ENCODE results near the gene TRIP6.

The TRIP6 gene

GRCh38 chr7:100885440-100886141 lies 18.4 kb downstream of the TRIP6 start:
- H3K36me3 ChIP-seq = peaks cover 85% of the 10 kb centered on the region
- no peak for TF ChIP-seq CTCF (IDR thresholded peaks at IDR 0.05; ENCODE audit: low read depth, low read length)
- H3K9me3 ChIP-seq = no peaks in the 10 kb centered on the region
- no peak for DNase-seq
- H3K4me3 ChIP-seq (ENCODE audit: low read depth, low read length) = no peak overlapping the region
- no peaks in the 10 kb centered on the region for H3K27me3 ChIP-seq
- peaks cover 7% of the 10 kb centered on the region; the same call in 1 of the 2 replicates for H3K4me1 ChIP-seq

GRCh38 chr7:100886142-100886935 lies 19.2 kb downstream of the TRIP6 start:
- H3K4me1 ChIP-seq = peaks cover 7% of the 10 kb centered on the region; the same call in 1 of the 2 replicates
- no peak overlapping the region for H3K4me3 ChIP-seq (ENCODE audit: low read depth, low read length)
- no peak for TF ChIP-seq CTCF (IDR thresholded peaks at IDR 0.05; ENCODE audit: low read depth, low read length)
- H3K9me3 ChIP-seq = no peaks in the 10 kb centered on the region
- H3K27me3 ChIP-seq = no peaks in the 10 kb centered on the region
- H3K36me3 ChIP-seq = peaks cover 77% of the 10 kb centered on the region
- DNase-seq = no peak

GRCh38 chr7:100886936-100887515 lies 19.8 kb downstream of the TRIP6 start:
- no peak for DNase-seq
- H3K4me1 ChIP-seq = peaks cover 7% of the 10 kb centered on the region; the same call in 1 of the 2 replicates
- TF ChIP-seq CTCF (IDR thresholded peaks at IDR 0.05; ENCODE audit: low read depth, low read length) = no peak
- H3K4me3 ChIP-seq (ENCODE audit: low read depth, low read length) = no peak overlapping the region
- H3K36me3 ChIP-seq = peaks cover 71% of the 10 kb centered on the region
- H3K27me3 ChIP-seq = no peaks in the 10 kb centered on the region
- H3K9me3 ChIP-seq = no peaks in the 10 kb centered on the region

- no peaks in the 10 kb centered on the region for H3K27me3 ChIP-seq
- peaks cover 66% of the 10 kb centered on the region for H3K36me3 ChIP-seq
- H3K9me3 ChIP-seq = no peaks in the 10 kb centered on the region
- TF ChIP-seq CTCF (IDR thresholded peaks at IDR 0.05; ENCODE audit: low read depth, low read length) = no peak
- peak; percentile 10 for DNase-seq
- H3K4me3 ChIP-seq (ENCODE audit: low read depth, low read length) = peak overlapping the region; percentile 85
- peaks cover 7% of the 10 kb centered on the region; the same call in 1 of the 2 replicates for H3K4me1 ChIP-seq
Observed at GRCh38 chr7:100887516-100888290, 20.5 kb downstream of the TRIP6 start.

GRCh38 chr7:100888291-100888987 lies 21.3 kb downstream of the TRIP6 start:
- H3K4me3 ChIP-seq (ENCODE audit: low read depth, low read length) = peak overlapping the region; percentile 85
- no peak for DNase-seq
- peaks cover 7% of the 10 kb centered on the region; the same call in 1 of the 2 replicates for H3K4me1 ChIP-seq
- no peaks in the 10 kb centered on the region for H3K9me3 ChIP-seq
- TF ChIP-seq CTCF (IDR thresholded peaks at IDR 0.05; ENCODE audit: low read depth, low read length) = no peak
- peaks cover 58% of the 10 kb centered on the region for H3K36me3 ChIP-seq
- no peaks in the 10 kb centered on the region for H3K27me3 ChIP-seq

Data from BE2C (cell line).